Stimulated activated CD4-positive, alpha-beta T cell treated with anti-CD3 and anti-CD28 coated beads, Interleukin-2, amount 100 ng/mL, for 4 hours (primary cell): ENCODE results near the gene ZIC5.

ENCODE experiments used
- DNase-seq: peaks from one replicate; pipeline ENCODE4 v3.0.0-alpha.2; 2020; ENCODE audit warnings: low read depth

The ZIC5 gene

GRCh38 chr13:99930925-99931324 lies 40.6 kb downstream of the ZIC5 start:
- DNase-seq, result no peak

- no peak for DNase-seq
Observed at GRCh38 chr13:99929866-99930265, 41.7 kb downstream of the ZIC5 start.

GRCh38 chr13:99926014-99926731 lies 45.4 kb downstream of the ZIC5 start:
- DNase-seq, result no peak

GRCh38 chr13:99923877-99924582 lies 47.5 kb downstream of the ZIC5 start:
- no peak for DNase-seq

GRCh38 chr13:99922631-99923404 lies 48.7 kb downstream of the ZIC5 start:
- DNase-seq, result no peak

- no peak for DNase-seq
Observed at GRCh38 chr13:99919132-99919531, 52.4 kb downstream of the ZIC5 start.

GRCh38 chr13:99916366-99917103 lies 55.0 kb downstream of the ZIC5 start:
- DNase-seq, result peak; percentile 9

GRCh38 chr13:99913167-99913566 lies 58.4 kb downstream of the ZIC5 start:
- DNase-seq, result no peak
